Vagina (tissue), 2 donors: ENCODE data around the gene CLIC5.

Source experiments
- POLR2A ChIP-seq, 2 donors: fragments of 450-650 bp; IDR thresholded peaks; one replicate each; pipeline ENCODE4 v1.6.1; 2017; ENCODE audit warnings: antibody characterized with exemption in 2 of 2, mild to moderate bottlenecking in 2 of 2, moderate library complexity in 2 of 2
- TF ChIP-seq, protein P1 (sequence below), 3 experiments: fragments of 450-650 bp in 2 of 3; fragments of 200-600 bp in 1 of 3; sonication (generic) in 1 of 3; IDR thresholded peaks; one replicate each; pipeline ENCODE4 v1.5.1; 2017 to 2019; ENCODE audit warnings: antibody characterized with exemption in 3 of 3, mild to moderate bottlenecking in 2 of 3, moderate library complexity in 2 of 3

DNA sequence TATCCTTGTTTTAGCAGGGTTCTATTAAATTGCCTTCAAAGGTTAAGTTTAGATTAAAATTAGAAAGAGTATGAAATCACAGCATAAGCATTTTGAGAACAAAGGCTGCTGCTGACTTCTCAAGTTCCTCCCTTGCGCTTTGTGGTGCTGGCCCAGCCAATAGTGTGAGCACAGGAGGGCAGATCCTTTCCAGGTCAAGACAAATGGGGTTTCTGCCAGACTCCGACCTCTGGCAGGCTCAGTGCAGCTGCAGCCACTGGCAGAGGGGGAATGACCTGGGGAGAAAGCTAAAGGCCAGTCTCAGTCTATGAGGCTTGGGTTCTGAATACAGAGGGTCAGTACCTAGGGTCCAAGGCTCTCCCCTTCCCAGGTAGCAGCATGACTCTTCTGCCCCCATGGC, 27.0 kb downstream of the CLIC5 start:
- TF ChIP-seq, protein P1, sequence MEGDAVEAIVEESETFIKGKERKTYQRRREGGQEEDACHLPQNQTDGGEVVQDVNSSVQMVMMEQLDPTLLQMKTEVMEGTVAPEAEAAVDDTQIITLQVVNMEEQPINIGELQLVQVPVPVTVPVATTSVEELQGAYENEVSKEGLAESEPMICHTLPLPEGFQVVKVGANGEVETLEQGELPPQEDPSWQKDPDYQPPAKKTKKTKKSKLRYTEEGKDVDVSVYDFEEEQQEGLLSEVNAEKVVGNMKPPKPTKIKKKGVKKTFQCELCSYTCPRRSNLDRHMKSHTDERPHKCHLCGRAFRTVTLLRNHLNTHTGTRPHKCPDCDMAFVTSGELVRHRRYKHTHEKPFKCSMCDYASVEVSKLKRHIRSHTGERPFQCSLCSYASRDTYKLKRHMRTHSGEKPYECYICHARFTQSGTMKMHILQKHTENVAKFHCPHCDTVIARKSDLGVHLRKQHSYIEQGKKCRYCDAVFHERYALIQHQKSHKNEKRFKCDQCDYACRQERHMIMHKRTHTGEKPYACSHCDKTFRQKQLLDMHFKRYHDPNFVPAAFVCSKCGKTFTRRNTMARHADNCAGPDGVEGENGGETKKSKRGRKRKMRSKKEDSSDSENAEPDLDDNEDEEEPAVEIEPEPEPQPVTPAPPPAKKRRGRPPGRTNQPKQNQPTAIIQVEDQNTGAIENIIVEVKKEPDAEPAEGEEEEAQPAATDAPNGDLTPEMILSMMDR (IDR thresholded peaks at IDR 0.05), result no peak
- TF ChIP-seq POLR2A (IDR thresholded peaks at IDR 0.05), result no peak
